Spleen (tissue), 11 donors: ENCODE results near the gene C7. TPM values are rescaled to one million over a fixed set of nuclear protein-coding genes. Genes with fewer than 3 reads are reported as not detected.

Experiments used
- DNase-seq: peaks from one replicate; pipeline ENCODE4 v3.0.0-alpha.2; 2020
- H3K27ac ChIP-seq, 8 donors: fragments of 200-600 bp; sonication (generic) in 7 of 8; 1 replicate in 4 of 8; 2 replicates in 4 of 8; pipeline versions ENCODE4 v1.5.0 to v1.8.0; 2016 to 2021; ENCODE audit warnings: inconsistent platforms in 4 of 8, mild to moderate bottlenecking in 4 of 8, moderate library complexity in 1 of 8
- H3K27me3 ChIP-seq, 7 donors: fragments of 200-600 bp; sonication (generic) in 6 of 7; replicated peaks in 1 of 7; 1 replicate in 4 of 7; 2 replicates in 3 of 7; pipeline versions ENCODE4 v1.5.0 to v1.8.0; 2016 to 2021; ENCODE audit warnings: inconsistent platforms in 3 of 7, mild to moderate bottlenecking in 1 of 7
- H3K36me3 ChIP-seq, 6 donors: fragments of 200-600 bp; sonication (generic) in 5 of 6; 1 replicate in 4 of 6; 2 replicates in 2 of 6; pipeline versions ENCODE4 v1.5.0 to v1.8.0; 2016 to 2021; ENCODE audit warnings: inconsistent platforms in 2 of 6
- H3K4me1 ChIP-seq, 6 donors: fragments of 200-600 bp; sonication (generic) in 5 of 6; 1 replicate in 3 of 6; 2 replicates in 3 of 6; pipeline versions ENCODE4 v1.5.0 to v1.8.0; 2016 to 2021; ENCODE audit warnings: inconsistent platforms in 3 of 6
- H3K4me3 ChIP-seq, 8 donors: fragments of 200-600 bp; sonication (generic) in 7 of 8; 1 replicate in 4 of 8; 2 replicates in 4 of 8; pipeline versions ENCODE4 v1.5.0 to v1.8.0; 2016 to 2021; ENCODE audit warnings: inconsistent platforms in 4 of 8, mild to moderate bottlenecking in 4 of 8, moderate library complexity in 2 of 8
- H3K9me3 ChIP-seq, 8 donors: fragments of 200-600 bp; sonication (generic) in 7 of 8; 1 replicate in 4 of 8; 2 replicates in 4 of 8; pipeline versions ENCODE4 v1.5.0 to v1.8.0; 2016 to 2021; ENCODE audit warnings: inconsistent platforms in 4 of 8
- POLR2A ChIP-seq, 3 donors: fragments of 450-650 bp; IDR thresholded peaks; one replicate each; pipeline ENCODE4 v1.5.1; 2017; ENCODE audit warnings: antibody characterized with exemption in 3 of 3, mild to moderate bottlenecking in 1 of 3
- POLR2AphosphoS5 ChIP-seq, 3 donors: sonication (generic); formaldehyde crosslinking; IDR thresholded peaks; one replicate each; pipeline ENCODE4 v1.5.1; 2017; ENCODE audit warnings: antibody characterized with exemption in 3 of 3
- WGBS, 5 donors: extraction: QIAGEN DNeasy Blood & Tissue Kit in 3 of 5; methylation state at CpG; one replicate each; pipeline versions ENCODE4 v1.1.5 to v1.1.7; 2013 to 2018; 5-methylcytosine and 5-hydroxymethylcytosine counted together
- intact Hi-C: fragments of 100-400 bp; cut with DNase I; formaldehyde crosslinking; loops from one replicate; pipeline ENCODE4 v1.15.0; 2023; ENCODE audit warnings: low total_unique reads
- polyA plus RNA-seq, 3 donors: library from polyadenylated mRNA; stranded (reverse); fragments of 200-250 nt; gene quantifications; one replicate each; pipeline ENCODE4 v1.2.1, GENCODE V29; 2013
- total RNA-seq, 7 donors: library from RNA; depleted of rRNA in 3 of 7; stranded (reverse); fragments of >200 nt in 3 of 7; fragmentation: NEBNext Ultra II Directional in 4 of 7; extraction: Animal tissue kit (Norgen Biotek cat#: 25700) in 4 of 7; gene quantifications; one replicate each; pipeline versions ENCODE4 v1.1.0 to v1.2.1, GENCODE V29; 2016 to 2021
- TF ChIP-seq, protein P1 (sequence below), 11 experiments: fragments of 200-600 bp in 7 of 11; fragments of 450-650 bp in 4 of 11; sonication (generic) in 4 of 11; IDR thresholded peaks in 8 of 11; conservative IDR thresholded peaks in 3 of 11; 1 replicate in 7 of 11; 2 replicates in 4 of 11; pipeline versions ENCODE4 v1.4.0 to v1.8.0; 2016 to 2021; ENCODE audit warnings: antibody characterized with exemption in 11 of 11, inconsistent platforms in 4 of 11, mild to moderate bottlenecking in 1 of 11
- donor health status: healthy with polysubstance abuse.
- donor health status: DM: no; HTN: no; CAD: no; lungs with moderate emphysema.
- donor health status: DM: no; HTN: no; CAD: no.
- donor health status: Bipolar disorder and iron deficiency.
- donor health status: healthy.
- donor health status: DM: no; HTN: no; CAD: no.
- donor health status: DM: yes; HTN: yes; CAD: no.

Gene C7
- total and polyA plus RNA-seq, 10 donors: 19.0 to 867 (median 168) TPM

DNA sequence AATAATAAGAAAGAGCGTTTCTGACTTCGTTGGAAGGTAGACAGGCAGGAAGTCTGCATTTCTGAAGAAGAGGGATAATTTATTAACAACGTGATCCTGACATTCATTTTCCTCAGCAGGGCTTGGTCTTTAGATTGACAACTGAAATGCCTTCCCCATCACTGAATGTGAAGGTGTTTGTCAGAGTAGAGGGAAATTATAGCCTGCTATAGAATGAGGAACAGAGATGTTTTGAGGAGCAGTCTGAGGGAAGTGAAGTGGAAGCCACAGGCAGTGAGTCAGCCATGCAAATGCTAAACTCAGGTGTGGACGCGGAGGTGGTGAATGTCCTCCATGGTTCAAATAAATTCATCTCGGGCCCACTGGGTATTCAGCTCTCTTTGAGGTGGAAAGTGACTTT lies 30.5 kb downstream of the C7 start:
- TF ChIP-seq, protein P1, sequence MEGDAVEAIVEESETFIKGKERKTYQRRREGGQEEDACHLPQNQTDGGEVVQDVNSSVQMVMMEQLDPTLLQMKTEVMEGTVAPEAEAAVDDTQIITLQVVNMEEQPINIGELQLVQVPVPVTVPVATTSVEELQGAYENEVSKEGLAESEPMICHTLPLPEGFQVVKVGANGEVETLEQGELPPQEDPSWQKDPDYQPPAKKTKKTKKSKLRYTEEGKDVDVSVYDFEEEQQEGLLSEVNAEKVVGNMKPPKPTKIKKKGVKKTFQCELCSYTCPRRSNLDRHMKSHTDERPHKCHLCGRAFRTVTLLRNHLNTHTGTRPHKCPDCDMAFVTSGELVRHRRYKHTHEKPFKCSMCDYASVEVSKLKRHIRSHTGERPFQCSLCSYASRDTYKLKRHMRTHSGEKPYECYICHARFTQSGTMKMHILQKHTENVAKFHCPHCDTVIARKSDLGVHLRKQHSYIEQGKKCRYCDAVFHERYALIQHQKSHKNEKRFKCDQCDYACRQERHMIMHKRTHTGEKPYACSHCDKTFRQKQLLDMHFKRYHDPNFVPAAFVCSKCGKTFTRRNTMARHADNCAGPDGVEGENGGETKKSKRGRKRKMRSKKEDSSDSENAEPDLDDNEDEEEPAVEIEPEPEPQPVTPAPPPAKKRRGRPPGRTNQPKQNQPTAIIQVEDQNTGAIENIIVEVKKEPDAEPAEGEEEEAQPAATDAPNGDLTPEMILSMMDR (IDR thresholded peaks at IDR 0.05 in 8 of 11, conservative IDR thresholded peaks at IDR 0.05 in 3 of 11): no peak
- TF ChIP-seq POLR2AphosphoS5 (IDR thresholded peaks at IDR 0.05) (no peak), POLR2A (IDR thresholded peaks at IDR 0.05) (no peak)
- no peaks in the 10 kb centered on the region for H3K27me3 ChIP-seq
- no peaks in the 10 kb centered on the region for H3K4me1 ChIP-seq
- intact Hi-C loops: no loop called here
- H3K27ac ChIP-seq: no peak overlapping the region
- no peak for DNase-seq
- no peaks in the 10 kb centered on the region for H3K9me3 ChIP-seq
- 67 to 83% (median 72%) methylated on average over 6 of the region's 6 CpGs for WGBS, 5 donors
- peaks cover 0 to 5% (median 0%) of the 10 kb centered on the region in 6 donors for H3K36me3 ChIP-seq
- no peak overlapping the region for H3K4me3 ChIP-seq

DNA sequence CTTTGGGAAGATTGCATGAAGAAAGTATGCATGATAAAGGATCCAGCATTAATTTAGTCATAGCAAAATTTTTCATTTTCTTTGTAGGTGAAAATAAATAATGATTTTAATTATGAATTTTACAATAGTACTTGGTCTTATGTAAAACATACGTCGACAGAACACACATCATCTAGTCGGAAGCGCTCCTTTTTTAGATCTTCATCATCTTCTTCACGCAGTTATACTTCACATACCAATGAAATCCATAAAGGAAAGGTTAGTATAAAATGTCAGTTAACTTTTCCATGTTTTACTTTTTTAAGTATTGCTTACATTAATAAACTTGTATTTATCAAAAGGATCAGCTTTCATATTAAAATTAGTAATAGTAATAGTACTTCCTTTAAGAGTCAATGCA lies 35.8 kb downstream of the C7 start:
- intact Hi-C loops: no loop called here
- H3K27ac ChIP-seq: no peak overlapping the region
- 94 to 97% (median 97%) methylated on average over 5 of the region's 5 CpGs for WGBS, 5 donors

GRCh38 chr5:40955313-40955712 lies 46.0 kb downstream of the C7 start:
- DNase-seq: no peak
- peaks cover 0 to 14% (median 4%) of the 10 kb centered on the region in 8 donors for H3K9me3 ChIP-seq
- no peaks in the 10 kb centered on the region for H3K27me3 ChIP-seq
- H3K36me3 ChIP-seq: peaks cover 0 to 29% (median 0%) of the 10 kb centered on the region in 6 donors
- intact Hi-C loops: no loop called here
- no peak overlapping the region for H3K27ac ChIP-seq
- 76 to 82% (median 81%) methylated on average over 5 of the region's 5 CpGs for WGBS, 5 donors
- no peaks in the 10 kb centered on the region for H3K4me1 ChIP-seq
- H3K4me3 ChIP-seq: no peak overlapping the region
- TF ChIP-seq POLR2A (IDR thresholded peaks at IDR 0.05) (no peak), POLR2AphosphoS5 (IDR thresholded peaks at IDR 0.05) (no peak)
- TF ChIP-seq, protein P1 (IDR thresholded peaks at IDR 0.05 in 8 of 11, conservative IDR thresholded peaks at IDR 0.05 in 3 of 11): no peak

More for the DNA sequence above, 35.8 kb downstream of the C7 start:
- no peak for DNase-seq
- Histone ChIP-seq H3K27me3 (no peaks in the 10 kb centered on the region), H3K4me1 (no peaks in the 10 kb centered on the region), H3K36me3 (no peaks in the 10 kb centered on the region), H3K9me3 (no peaks in the 10 kb centered on the region), H3K4me3 (no peak overlapping the region)
- no peak for TF ChIP-seq POLR2AphosphoS5 (IDR thresholded peaks at IDR 0.05)
- TF ChIP-seq, protein P1 (IDR thresholded peaks at IDR 0.05 in 8 of 11, conservative IDR thresholded peaks at IDR 0.05 in 3 of 11): no peak

- no peaks in the 10 kb centered on the region for H3K4me1 ChIP-seq
- WGBS, 5 donors: 84 to 97% (median 94%) methylated on average over 3 of the region's 3 CpGs
- H3K27me3 ChIP-seq: no peaks in the 10 kb centered on the region
- no peak overlapping the region for H3K4me3 ChIP-seq
- no peak overlapping the region for H3K27ac ChIP-seq
- intact Hi-C loops: no loop called here
- TF ChIP-seq, protein P1 (IDR thresholded peaks at IDR 0.05 in 8 of 11, conservative IDR thresholded peaks at IDR 0.05 in 3 of 11): no peak
- TF ChIP-seq POLR2AphosphoS5 (IDR thresholded peaks at IDR 0.05) (no peak), POLR2A (IDR thresholded peaks at IDR 0.05) (no peak)
- DNase-seq: no peak
- H3K9me3 ChIP-seq: peaks cover 0 to 14% (median 4%) of the 10 kb centered on the region in 8 donors
- peaks cover 0 to 25% (median 0%) of the 10 kb centered on the region in 6 donors for H3K36me3 ChIP-seq
Observed at GRCh38 chr5:40957048-40957447, 47.8 kb downstream of the C7 start.
